GM18505 (cell line): ENCODE data around the gene OSBPL1A.

Source experiments
- ATAC-seq: cut with Tn5 transposase; IDR thresholded peaks from one replicate; pipeline ENCODE4 v1.9.1; 2021; ENCODE audit not compliant: unreplicated experiment
- POLR2A ChIP-seq: IDR thresholded peaks from 4 replicates; pipeline ENCODE4 v1.6.1; 2011; ENCODE audit warnings: borderline replicate concordance; ENCODE audit not compliant: insufficient read depth, insufficient read length; ENCODE audit errors: extremely low read depth

Gene OSBPL1A

DNA sequence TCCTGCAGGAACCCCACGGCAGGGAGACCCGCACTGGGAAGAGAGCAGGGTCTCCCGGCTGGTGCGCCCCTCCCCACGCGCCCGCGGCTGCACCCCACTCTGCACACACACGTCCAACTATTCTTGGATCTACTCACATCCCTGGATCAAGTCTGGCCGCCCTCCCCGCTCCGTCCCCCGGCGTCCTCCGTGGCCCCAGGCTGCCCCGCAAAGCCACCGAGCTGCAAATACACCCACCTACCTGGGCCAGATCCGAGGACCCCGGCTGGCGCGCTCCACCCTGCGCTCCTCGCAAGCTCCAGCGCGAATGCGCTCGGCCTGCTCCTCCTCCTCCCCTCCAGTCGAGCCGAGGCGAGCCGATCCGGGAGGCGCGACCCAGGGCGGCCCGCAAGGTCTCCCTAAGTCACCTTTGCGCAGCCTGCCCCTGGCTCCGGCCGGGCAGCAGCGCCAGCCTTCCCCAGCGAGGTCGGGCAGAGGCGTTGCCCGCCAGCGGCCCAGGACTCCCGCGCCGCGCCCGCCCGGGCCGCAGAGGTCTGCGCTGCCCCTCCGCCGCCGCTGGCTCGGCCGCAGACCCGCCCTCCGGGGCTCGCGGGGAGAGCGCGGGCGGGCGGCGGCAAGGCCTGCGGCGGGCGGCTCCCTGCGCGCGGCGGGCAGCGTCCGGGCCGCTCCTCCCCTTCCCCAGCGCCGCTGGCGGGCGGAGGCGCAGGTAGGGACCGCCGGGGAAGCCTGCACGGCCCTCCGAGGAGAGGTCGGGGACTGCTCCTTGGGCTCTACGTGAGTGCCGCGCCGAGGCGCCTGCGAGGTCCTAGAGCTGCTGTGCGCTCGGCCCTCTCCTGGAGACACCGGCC is 126.0 kb downstream of the OSBPL1A start:
- no peak for ATAC-seq
- TF ChIP-seq POLR2A, result no peak

DNA sequence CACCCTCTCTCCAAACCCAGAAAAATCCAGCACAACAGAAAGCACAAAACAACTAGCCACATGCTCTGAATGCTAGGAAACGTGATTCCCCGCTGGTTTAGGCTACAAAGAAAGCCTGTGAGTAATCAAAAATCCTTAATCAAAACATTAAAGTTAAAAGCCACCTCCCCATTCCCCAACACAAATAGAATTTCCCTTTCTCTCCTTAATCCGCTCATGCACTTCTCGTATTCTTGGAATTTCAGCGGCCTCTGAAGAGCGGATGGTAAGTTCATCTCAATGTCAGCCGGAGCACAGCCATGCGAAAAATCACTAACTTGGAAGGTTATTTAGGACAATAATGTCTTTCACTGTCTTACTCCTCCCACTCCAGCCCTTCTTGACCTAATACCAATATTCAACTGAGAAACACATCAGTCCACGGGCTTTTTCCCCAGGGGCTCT is 126.7 kb downstream of the OSBPL1A start:
- TF ChIP-seq POLR2A, result no peak
- no peak for ATAC-seq

DNA sequence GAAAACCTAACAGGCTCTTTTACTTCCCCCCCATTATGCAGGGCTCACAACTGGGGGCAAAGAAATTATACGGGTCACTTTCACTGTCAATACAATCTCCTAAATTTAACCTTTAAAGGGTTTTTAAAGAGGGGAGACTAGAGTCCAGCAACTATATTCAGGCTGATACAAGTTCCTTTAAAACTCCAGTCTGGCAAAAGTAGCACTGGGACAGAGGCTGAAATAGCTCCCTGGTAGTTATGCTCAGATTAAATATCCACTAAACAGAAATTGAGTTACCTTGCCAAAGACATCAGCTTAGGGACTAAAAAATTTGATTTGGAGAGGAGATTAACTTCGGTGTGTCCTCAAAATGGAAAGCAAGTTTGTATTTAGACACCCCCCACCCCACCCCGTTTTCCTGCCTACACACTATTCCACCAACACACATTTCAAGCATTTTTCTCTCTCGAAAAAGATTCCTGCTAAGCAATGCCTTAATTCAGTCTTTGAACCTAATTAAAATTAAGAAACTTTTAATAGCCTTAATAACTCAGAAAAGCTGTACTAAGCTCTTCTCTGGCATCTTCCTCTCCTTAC is 127.2 kb downstream of the OSBPL1A start:
- no peak for TF ChIP-seq POLR2A
- ATAC-seq, result no peak

DNA sequence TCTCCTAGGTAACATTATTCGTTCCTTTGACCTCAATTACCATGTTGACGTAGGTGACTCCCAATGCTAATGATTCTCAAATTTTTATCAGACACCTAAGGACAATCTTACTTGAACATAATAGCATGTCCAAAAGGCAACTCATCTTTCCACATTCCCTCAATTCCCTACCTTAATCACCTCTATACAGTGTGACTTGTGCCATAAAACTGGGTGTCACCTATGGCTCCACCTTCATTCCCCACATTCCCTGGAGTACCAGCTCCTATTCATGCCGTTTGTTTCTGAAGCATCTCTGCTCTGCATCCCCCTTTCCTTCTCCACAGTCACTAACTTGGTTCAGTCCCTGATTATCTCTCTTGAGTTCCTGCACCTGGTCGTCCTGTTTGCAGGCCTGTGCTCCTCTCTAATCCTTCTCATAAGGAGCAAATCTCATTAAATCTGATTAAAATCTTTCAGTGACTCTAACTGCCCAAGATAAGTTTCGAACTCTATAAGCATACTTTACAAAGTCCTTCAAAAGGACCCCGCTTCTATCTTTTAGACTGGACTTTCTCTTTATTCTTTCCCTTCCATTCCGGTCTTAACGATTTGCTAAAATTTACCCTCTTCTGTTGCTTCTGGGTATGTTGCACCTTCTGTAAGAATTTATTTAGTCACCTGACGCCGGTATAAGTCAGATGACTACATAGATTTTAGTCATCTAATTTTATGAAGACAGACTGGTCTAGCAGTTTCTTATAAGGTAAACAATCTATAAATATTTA is 128.7 kb downstream of the OSBPL1A start:
- TF ChIP-seq POLR2A, result no peak
- no peak for ATAC-seq

DNA sequence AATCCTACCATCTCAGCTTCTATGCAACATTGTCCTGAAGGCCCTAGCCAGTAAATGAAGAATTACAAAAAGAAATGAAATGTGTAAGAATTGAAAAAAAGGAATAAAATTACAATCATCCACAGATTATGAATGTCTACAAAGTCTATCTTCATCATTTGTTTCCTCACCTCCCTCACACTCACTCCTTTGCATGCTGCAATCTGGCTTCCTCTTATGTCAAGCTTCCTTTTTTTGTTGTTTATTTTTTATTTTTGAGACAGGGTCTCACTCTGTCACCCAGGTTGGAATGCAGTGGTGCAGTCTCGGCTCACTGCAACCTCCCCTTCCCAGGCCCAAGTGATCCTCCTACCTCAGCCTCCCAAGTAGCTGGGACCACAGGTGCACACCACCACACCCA is 129.7 kb downstream of the OSBPL1A start:
- no peak for ATAC-seq
- TF ChIP-seq POLR2A, result no peak

DNA sequence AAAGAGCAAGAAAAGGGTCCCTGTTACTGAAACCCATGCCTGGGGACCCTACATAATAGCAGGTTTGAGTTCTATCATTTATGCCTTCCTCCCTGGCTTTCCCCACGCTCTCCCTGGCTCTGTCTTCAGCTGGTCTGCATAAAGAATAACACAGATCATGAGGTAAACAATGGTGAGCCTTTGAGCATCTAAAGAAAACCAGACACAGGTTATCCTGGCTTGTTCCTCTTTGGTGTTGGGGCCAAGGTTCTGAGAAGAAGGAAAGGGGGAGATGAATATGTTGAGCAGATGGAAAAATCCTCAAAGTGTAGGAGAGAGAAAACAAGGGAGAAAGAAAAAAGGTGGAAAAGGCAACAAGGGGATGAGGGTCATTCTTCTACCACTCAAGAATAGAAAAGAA is 131.5 kb downstream of the OSBPL1A start:
- TF ChIP-seq POLR2A, result no peak
- ATAC-seq, result no peak

DNA sequence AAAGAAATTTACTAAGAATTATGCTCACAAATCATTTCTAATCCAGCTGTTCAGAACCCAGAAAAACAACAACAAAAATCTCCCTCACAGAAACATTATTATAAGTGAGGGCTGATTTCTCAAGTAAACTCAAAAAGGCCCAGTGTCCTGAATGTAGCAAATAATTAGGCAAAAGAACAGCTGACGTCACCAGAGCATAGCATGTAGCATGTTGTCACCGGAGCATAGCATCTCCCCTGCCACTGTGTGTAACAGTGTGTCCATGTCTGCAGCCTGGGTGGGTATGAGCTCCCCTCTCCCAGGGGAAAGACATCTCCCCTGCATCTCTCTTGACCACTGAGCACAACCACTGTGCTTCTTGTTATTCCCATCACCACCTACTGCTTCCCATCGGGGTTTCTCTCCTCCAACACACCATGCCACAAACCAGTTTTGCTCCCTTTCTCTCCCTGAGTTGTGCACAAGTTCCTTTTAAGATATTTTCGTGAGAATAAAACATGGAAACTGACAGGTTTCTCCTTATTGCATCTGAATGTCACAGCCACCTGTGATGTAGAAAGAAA is 132.0 kb downstream of the OSBPL1A start:
- ATAC-seq, result no peak
- no peak for TF ChIP-seq POLR2A

DNA sequence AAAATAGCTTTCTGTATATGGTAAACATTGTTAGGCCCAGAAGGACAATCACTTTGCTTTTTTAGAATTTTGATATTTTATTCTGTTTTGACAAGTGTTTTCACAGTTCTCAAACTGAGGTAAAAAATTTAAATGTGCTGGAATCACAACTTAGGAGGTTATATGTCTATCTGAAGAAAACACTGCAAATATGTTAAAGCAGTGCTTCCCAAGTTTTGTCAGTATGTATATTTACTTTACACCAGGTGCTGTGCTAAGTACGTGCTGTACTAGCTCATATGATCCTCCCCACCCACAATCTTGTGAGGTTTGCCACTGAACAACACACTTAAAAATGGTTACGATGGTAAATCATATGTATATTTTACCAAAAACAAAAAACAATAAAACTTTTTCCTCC is 134.6 kb downstream of the OSBPL1A start:
- no peak for TF ChIP-seq POLR2A
- no peak for ATAC-seq

DNA sequence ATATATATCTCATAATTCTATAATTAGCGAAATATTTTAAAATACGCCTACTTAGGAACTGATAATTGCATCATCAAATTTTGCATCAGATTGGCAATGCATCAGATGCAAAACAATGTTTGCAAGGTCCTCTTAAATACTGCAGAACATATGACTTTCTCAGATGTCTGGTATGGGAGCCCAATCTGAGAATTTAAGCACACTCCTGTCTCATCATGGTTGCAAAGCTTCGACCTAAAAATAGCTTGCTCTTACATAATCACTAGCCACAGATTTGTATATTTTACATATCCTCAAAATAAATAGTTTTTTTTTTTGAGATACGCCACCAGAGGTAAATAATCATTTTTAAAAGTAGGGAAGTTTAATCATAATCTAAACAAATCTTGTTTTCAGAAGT is 135.5 kb downstream of the OSBPL1A start:
- TF ChIP-seq POLR2A, result no peak
- no peak for ATAC-seq

DNA sequence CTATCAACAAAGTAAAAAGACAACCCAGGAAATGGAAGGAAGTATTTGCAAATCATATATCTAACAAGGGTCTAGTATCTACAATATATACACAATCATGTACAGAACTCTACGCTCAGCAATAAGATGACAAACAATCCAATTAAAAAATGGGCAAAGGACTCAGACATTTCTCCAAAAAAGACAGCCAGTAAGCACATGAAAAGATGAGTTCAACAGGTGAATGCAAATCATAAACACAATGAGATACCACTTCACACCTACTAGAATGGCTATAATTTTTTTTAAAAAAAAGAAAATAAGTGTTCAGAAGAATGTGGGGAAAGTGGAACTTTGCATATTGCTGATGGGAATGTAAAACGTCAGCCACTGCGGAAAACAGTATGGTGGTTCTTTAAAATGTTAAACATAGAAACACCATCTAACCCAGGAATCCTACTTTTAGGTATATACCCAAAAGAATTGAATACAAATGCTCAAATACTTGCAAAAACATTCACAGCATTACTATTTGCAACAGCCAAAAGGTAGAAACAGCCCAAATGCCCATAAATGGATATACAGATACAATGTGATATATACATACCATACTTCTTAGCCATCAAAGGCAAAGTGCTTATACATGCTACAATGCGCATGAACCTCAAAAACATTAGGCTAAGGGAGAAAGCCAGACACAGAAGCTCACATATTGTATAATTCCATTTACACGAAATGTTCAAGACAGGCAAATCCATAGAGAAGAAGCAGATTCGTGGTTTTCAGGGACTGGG is 137.6 kb downstream of the OSBPL1A start:
- no peak for TF ChIP-seq POLR2A
- ATAC-seq, result no peak

DNA sequence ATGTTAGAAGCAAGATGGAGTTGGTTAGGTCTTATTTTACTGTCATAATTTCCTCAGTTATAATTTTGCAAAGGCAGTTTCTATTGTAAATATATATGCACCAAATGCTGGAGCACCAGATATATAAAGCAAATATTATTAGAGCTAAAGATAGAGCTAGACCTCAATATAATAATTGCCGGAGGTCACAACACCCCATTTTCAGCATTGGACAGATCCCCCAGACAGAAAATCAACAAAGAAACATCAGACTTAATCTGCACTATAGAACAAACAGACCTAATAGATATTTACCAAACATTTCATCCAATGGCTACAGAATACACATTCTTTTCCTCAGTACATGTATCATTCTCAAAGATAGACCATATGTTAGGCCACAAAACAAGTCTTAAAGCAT is 143.6 kb downstream of the OSBPL1A start:
- no peak for TF ChIP-seq POLR2A

DNA sequence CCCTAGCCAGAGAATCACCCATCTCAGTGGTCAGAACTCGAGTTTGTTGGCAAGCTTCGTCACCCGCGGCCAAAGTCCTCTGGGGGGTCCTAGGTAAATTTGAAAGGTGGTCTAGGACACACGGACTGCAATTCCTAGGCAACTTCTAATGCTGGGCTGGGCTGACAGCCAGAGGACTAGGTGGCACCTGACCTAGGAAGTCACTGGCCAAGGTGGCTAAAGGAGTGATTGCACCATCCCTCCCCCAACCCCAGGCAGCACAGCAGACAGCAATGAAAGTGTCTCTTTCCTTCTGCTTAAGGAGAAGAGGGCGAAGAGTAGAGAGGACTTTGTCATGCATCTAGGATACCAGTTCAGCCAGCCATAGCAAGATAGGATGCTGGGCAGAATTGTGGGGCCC is 147.9 kb downstream of the OSBPL1A start:
- ATAC-seq, result no peak
- no peak for TF ChIP-seq POLR2A

More for the DNA sequence above, 143.6 kb downstream of the OSBPL1A start:
- no peak for ATAC-seq

DNA sequence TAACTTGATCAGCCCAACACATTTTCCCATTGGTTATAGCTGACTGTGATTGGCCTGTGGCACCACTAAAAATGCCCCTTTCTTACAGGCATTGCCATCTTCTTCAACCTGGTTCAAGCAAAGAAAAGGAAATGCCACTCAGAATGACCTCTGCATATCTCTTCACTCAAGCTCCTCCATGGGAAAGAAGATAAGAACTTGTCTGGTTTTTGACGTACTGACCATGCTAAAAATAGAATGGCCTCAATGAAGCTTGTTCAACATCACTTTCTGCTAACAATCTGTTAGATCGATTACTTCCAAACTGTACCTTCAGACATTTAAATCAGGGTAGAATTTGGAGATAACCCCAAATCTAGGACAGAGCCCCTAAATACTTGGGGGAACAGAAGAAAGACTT is 149.3 kb downstream of the OSBPL1A start:
- no peak for ATAC-seq
- no peak for TF ChIP-seq POLR2A

DNA sequence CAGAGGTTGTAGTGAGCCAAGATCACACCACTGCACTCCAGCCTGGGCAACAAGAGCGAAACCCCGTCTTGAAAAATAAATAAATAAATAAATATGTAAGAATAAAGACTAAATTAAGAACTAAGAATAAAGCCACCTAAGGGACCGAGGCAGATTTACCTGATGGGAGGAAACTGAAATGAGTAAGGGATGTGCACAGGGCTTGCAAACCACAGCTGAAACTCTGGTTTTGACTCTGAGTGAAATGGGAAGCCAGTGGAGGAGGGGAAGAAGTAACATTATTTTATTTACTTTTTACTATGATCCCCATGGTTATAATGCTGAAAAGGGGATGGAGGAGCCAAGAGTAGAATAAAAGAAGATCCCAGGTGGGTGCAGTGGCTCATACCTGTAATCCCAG is 151.5 kb downstream of the OSBPL1A start:
- peak; percentile 94 for ATAC-seq
- no peak for TF ChIP-seq POLR2A

DNA sequence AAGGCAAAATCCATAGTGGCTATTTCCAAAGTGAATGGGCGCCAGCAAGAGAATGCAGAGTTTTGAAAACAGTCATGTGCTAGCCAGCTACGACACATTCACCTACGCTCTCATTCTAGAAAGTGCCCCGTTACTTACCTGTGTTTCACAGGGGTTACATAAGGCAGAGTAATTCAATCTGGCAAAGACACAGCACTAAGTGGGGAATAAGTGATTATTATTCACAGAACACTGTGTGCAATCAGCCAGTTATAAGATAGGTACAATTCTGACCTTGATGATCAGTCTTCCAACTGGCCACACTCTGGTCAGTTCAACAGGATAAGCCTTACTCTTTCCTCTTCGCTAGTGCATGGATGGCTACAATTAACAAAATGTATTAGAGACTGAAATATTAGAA is 152.9 kb downstream of the OSBPL1A start:
- no peak for ATAC-seq

More for the DNA sequence above, 152.9 kb downstream of the OSBPL1A start:
- TF ChIP-seq POLR2A, result no peak
